HG03460 (cell line): ENCODE data around the gene NHLH1.
"Not testable (repeated sequence)": the region's sequence is repeated elsewhere in the genome, so short reads cannot be mapped to it uniquely, and the experiment has no call there.

Experiments used
- ATAC-seq: cut with Tn5 transposase; IDR thresholded peaks from one replicate; pipeline ENCODE4 v1.9.1; 2021; ENCODE audit not compliant: unreplicated experiment

The NHLH1 gene

GRCh38 chr1:160376525-160377131 is 9.8 kb downstream of the NHLH1 start:
- no peak for ATAC-seq

- no peak for ATAC-seq
Observed at GRCh38 chr1:160377585-160378206, 10.8 kb downstream of the NHLH1 start.

GRCh38 chr1:160384812-160385211 is 17.9 kb downstream of the NHLH1 start:
- not testable (repeated sequence) for ATAC-seq

- not testable (repeated sequence) for ATAC-seq
Observed at GRCh38 chr1:160388406-160388805, 21.5 kb downstream of the NHLH1 start.

GRCh38 chr1:160394673-160395072 is 27.8 kb downstream of the NHLH1 start:
- ATAC-seq = no peak

- ATAC-seq = no peak
Observed at GRCh38 chr1:160397651-160398050, 30.8 kb downstream of the NHLH1 start.

GRCh38 chr1:160398823-160399222 is 32.0 kb downstream of the NHLH1 start:
- no peak for ATAC-seq

- no peak for ATAC-seq
Observed at GRCh38 chr1:160399544-160400222, 32.8 kb downstream of the NHLH1 start.

- ATAC-seq = no peak
Observed at GRCh38 chr1:160400223-160400645, 33.4 kb downstream of the NHLH1 start, which contains the start of gene VANGL2. Gene VANGL2, plus strand, starts transcription at chr1:160400564. Its CDS starts 15,274 bp downstream, at chr1:160415838.

- no peak for ATAC-seq
Observed at GRCh38 chr1:160400646-160401486, 34.0 kb downstream of the NHLH1 start.

- ATAC-seq = no peak
Observed at GRCh38 chr1:160401487-160401805, 34.6 kb downstream of the NHLH1 start.

GRCh38 chr1:160402001-160402795 is 35.3 kb downstream of the NHLH1 start:
- no peak for ATAC-seq

- no peak for ATAC-seq
Observed at GRCh38 chr1:160403244-160403643, 36.4 kb downstream of the NHLH1 start.

GRCh38 chr1:160404094-160404493 is 37.2 kb downstream of the NHLH1 start:
- no peak for ATAC-seq

GRCh38 chr1:160405331-160405877 is 38.5 kb downstream of the NHLH1 start:
- ATAC-seq = no peak

- no peak for ATAC-seq
Observed at GRCh38 chr1:160406131-160406968, 39.5 kb downstream of the NHLH1 start.

GRCh38 chr1:160407839-160408801 is 41.2 kb downstream of the NHLH1 start:
- no peak for ATAC-seq

GRCh38 chr1:160408864-160409263 is 42.0 kb downstream of the NHLH1 start:
- no peak for ATAC-seq
